ENCODE results near the gene CREBL2. TPM values are rescaled to one million over a fixed set of nuclear protein-coding genes. Genes with fewer than 3 reads are reported as not detected.

Gene CREBL2
- total RNA-seq, 1 experiment from 2014 or later, result 18.3 TPM

DNA sequence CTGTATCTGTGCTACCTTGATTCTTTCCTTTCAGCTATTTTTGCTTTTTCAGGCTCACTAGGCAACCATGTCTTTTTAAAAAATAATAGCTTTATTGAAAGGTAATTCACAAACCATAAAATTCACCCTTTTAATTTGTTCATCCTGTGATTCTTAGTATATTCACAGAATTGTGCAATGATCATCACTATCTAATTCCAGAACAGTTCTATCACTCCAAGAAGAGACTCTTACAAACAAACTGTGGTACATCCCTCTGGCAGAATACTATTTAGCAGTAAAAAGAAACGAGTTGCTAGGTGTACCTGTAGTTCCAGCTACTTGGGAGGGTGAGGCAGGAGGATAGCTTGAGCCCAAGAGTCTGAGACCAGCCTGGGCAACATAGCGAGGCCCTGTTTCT lies 14.8 kb downstream of the CREBL2 start:
- H3K4me1 Mint-ChIP-seq, result peaks cover 15 to 17% of the 10 kb centered on the region in 2 experiments; a peak in 3 of 4 replicates
- WGBS (ENCODE audit: extremely low coverage, insufficient read length, low lambda C conversion rate), result no CpG with 5 or more reads among the region's 2 CpGs

More for the DNA sequence above, 14.8 kb downstream of the CREBL2 start:
- no peaks in the 10 kb centered on the region for H3K79me2 ChIP-seq (ENCODE audit: insufficient read depth, low read length)
- H2BK12ac ChIP-seq (ENCODE audit: insufficient read length, low read depth, low read length), result no peak overlapping the region
- no peaks in the 10 kb centered on the region for H3K79me1 ChIP-seq (ENCODE audit: insufficient read depth, low read depth, low read length, poor library complexity, severe bottlenecking)
- no peak overlapping the region for H3K14ac ChIP-seq (ENCODE audit: insufficient read depth, low read length)
- H3K36me3 Mint-ChIP-seq (ENCODE audit: insufficient read depth in 1 of 3, low read depth in 3 of 3), result peaks cover 9 to 14% (median 11%) of the 10 kb centered on the region in 3 experiments; a peak in 6 of 7 replicates
- no peak overlapping the region for H3K23ac ChIP-seq (ENCODE audit: insufficient read length, low read depth, low read length)
- H4K8ac ChIP-seq (replicated peaks; ENCODE audit: insufficient read length, low read depth, low read length), result no peak overlapping the region
- no peak overlapping the region for H3K4ac ChIP-seq (ENCODE audit: low read depth, low read length)
- no peaks in the 10 kb centered on the region for H3K23me2 ChIP-seq (ENCODE audit: insufficient read length, low read depth, low read length, poor library complexity, severe bottlenecking)
- H3K18ac ChIP-seq (ENCODE audit: insufficient read length, low read depth, low read length), result no peak overlapping the region
- no peak overlapping the region for H3K27ac Mint-ChIP-seq
- no peak overlapping the region for H2BK20ac ChIP-seq (ENCODE audit: low read depth, low read length, poor library complexity, severe bottlenecking)
- no peaks in the 10 kb centered on the region for H3K27me3 Mint-ChIP-seq (ENCODE audit: low read depth)
- DNase-seq, result no peak
- no peak overlapping the region for H3K27ac ChIP-seq (ENCODE audit: insufficient read length, low read depth, low read length)
- H3K9me3 Mint-ChIP-seq, result peaks cover 6 to 8% of the 10 kb centered on the region in 2 experiments
- H4K91ac ChIP-seq (ENCODE audit: insufficient read length, low read depth, low read length), result no peak overlapping the region
- no peak overlapping the region for H4K5ac ChIP-seq (ENCODE audit: insufficient read length, low read depth, low read length)
- no peak overlapping the region for H2BK120ac ChIP-seq (ENCODE audit: low read depth, low read length, poor library complexity, severe bottlenecking)
- no peaks in the 10 kb centered on the region for H3K4me1 ChIP-seq (ENCODE audit: insufficient read depth, low read length)
- H3K4me2 ChIP-seq (ENCODE audit: insufficient read depth, insufficient read length, low read length), result no peak overlapping the region
- no peak overlapping the region for H3T11ph ChIP-seq (ENCODE audit: low read length)
- H4K20me1 ChIP-seq (ENCODE audit: control insufficient read depth, insufficient read depth, insufficient read length), result no peaks in the 10 kb centered on the region
- H2BK5ac ChIP-seq (ENCODE audit: insufficient read length, low read length), result no peak overlapping the region
- H3K4me3 Mint-ChIP-seq, result no peak overlapping the region
- H2AK5ac ChIP-seq (ENCODE audit: insufficient read length, low read length), result no peak overlapping the region
- H3K56ac ChIP-seq (ENCODE audit: insufficient read length, low read depth, low read length), result no peak overlapping the region
- H2BK15ac ChIP-seq (ENCODE audit: low read depth, low read length), result no peak overlapping the region
- H2AFZ ChIP-seq (ENCODE audit: low read length), result no peak overlapping the region
- H3K9ac ChIP-seq (ENCODE audit: extremely low read depth, insufficient read length, low read length), result no peak overlapping the region
- TF ChIP-seq, protein P1, sequence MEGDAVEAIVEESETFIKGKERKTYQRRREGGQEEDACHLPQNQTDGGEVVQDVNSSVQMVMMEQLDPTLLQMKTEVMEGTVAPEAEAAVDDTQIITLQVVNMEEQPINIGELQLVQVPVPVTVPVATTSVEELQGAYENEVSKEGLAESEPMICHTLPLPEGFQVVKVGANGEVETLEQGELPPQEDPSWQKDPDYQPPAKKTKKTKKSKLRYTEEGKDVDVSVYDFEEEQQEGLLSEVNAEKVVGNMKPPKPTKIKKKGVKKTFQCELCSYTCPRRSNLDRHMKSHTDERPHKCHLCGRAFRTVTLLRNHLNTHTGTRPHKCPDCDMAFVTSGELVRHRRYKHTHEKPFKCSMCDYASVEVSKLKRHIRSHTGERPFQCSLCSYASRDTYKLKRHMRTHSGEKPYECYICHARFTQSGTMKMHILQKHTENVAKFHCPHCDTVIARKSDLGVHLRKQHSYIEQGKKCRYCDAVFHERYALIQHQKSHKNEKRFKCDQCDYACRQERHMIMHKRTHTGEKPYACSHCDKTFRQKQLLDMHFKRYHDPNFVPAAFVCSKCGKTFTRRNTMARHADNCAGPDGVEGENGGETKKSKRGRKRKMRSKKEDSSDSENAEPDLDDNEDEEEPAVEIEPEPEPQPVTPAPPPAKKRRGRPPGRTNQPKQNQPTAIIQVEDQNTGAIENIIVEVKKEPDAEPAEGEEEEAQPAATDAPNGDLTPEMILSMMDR (conservative IDR thresholded peaks at IDR 0.05), result no peak
- H3K9me3 ChIP-seq (ENCODE audit: control insufficient read depth, low read depth, low read length), result no peaks in the 10 kb centered on the region
- H3K27me3 ChIP-seq (ENCODE audit: insufficient read depth, low read length), result no peaks in the 10 kb centered on the region
